GM13977 (cell line): ENCODE data around the gene CASP6.

Experiments used
- DNase-seq: peaks from one replicate; pipeline ENCODE4 v3.0.0; 2012; ENCODE audit warnings: low spot score
- in situ Hi-C: fragments of 300-500 bp; cut with MboI; formaldehyde crosslinking; loops from one replicate; pipeline ENCODE4 v1.12.0; 2022; ENCODE audit warnings: low sequenced_read_pairs, low pct_unique_long_range_greater_than_20kb, mixed read lengths, inconsistent platforms; ENCODE audit not compliant: unreplicated experiment
- TF ChIP-seq, protein P1 (sequence below): IDR thresholded peaks from 2 replicates; pipeline ENCODE4 v1.5.1; 2012; ENCODE audit warnings: mild to moderate bottlenecking, control low read depth; ENCODE audit not compliant: insufficient read depth; ENCODE audit errors: extremely low read depth, missing control alignments

The CASP6 gene

DNA sequence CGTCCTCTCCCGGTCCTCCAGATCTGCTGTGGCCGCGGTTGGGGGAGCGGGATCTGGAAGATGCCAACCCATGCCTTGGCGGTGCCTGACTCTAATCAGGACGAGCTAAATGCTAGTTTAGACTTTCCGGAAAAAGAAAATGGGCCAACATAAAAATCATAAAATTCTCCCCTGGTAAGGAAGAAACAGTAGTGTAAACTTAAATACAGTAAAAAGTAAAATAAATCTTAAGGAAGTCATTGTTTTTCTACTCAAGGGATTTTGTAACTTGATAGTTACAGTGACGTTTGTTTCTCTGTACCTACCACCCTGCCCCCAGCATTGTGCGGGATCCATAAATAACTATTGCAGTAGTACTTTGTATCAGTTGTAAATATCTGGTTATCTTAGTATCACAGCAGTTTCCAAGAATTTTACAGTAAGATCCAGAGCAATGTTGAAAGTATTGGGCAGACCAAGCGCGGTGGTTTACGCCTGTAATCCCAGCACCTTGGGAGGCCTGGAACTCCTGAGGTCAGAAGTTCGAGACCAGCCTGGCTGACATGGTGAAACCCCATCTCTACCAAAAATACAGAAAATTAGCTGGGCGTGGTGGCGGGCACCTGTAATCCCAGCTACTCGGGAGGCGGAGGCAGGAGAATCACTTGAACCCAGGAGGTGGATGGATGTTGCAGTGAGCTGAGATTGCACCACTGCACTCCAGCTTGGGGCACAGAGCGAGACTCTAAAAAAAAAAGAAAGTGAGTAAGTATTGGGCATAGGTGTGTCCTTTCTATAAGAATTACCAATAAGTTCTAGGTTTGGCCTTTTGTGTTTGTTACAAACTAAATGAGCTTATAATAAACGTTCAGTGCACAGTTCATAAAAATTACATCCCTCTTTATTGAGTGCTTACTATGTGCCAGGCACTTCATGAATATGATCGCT, 27.6 kb upstream of the CASP6 start:
- TF ChIP-seq, protein P1, sequence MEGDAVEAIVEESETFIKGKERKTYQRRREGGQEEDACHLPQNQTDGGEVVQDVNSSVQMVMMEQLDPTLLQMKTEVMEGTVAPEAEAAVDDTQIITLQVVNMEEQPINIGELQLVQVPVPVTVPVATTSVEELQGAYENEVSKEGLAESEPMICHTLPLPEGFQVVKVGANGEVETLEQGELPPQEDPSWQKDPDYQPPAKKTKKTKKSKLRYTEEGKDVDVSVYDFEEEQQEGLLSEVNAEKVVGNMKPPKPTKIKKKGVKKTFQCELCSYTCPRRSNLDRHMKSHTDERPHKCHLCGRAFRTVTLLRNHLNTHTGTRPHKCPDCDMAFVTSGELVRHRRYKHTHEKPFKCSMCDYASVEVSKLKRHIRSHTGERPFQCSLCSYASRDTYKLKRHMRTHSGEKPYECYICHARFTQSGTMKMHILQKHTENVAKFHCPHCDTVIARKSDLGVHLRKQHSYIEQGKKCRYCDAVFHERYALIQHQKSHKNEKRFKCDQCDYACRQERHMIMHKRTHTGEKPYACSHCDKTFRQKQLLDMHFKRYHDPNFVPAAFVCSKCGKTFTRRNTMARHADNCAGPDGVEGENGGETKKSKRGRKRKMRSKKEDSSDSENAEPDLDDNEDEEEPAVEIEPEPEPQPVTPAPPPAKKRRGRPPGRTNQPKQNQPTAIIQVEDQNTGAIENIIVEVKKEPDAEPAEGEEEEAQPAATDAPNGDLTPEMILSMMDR = no peak
- in situ Hi-C loops = no loop called here
- DNase-seq = no peak

GRCh38 chr4:109729718-109730618, 26.7 kb upstream of the CASP6 start, which contains the start of gene PLA2G12A:
Gene PLA2G12A, minus strand, starts transcription at chr4:109730070. Its CDS starts 261 bp downstream, at chr4:109729809.
- peak; percentile 94 for DNase-seq
- in situ Hi-C loops = no loop called here
- TF ChIP-seq, protein P1 = no peak

DNA sequence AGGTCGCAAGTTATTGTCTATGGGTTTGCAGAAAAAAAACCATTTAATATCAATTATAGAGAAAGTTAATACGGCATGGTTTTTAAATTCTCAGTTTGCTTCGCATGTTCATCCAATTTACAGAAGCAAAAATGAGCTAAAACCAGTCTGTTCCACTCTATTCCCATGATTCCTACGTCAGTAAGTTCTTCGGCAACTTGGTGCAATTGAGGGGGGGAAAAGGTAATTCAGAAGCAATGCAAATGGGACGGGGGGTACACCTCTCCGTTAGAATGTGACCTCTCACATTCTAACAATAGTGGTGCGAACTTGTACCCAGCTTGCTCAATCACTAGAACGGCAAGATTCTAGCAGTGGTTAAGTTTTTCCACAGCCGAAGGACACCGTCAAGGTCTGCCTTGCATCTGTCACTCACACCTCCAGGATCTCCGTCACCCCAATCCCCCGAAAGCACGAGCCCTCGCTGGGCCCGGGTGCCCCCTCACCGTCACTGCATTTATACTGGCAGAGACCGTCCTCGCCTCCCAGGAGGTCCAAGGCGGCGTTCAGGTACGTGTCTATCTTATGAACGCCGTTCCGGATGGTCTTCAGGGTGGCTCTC, 26.0 kb upstream of the CASP6 start:
- no peak for DNase-seq
- TF ChIP-seq, protein P1 = no peak
- in situ Hi-C loops = no loop called here

DNA sequence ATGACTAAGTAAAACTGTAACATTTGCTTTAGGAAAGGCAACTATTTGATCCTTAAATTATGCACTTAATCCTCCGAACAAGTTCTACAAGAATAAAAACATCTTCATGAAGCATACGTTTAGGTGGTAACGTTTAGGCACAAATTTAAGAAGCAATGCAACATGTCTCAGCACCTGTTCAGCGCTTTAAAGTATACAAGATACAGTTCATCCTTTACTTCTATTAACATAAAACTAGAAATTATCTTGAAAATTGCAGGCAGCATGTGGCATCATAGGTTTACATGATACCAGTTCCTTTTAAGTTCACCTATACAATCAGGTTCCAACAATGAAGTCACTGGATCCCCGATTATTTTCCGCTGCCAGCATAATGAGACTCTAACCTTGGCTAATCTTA, 25.1 kb upstream of the CASP6 start:
- TF ChIP-seq, protein P1 = no peak
- in situ Hi-C loops = no loop called here
- no peak for DNase-seq

- TF ChIP-seq, protein P1 = no peak
- in situ Hi-C loops = no loop called here
- no peak for DNase-seq
These were observed 19.9 kb upstream of the CASP6 start for GRCh38 chr4:109723110-109723509.

GRCh38 chr4:109722357-109722756, 19.1 kb upstream of the CASP6 start:
- TF ChIP-seq, protein P1 = no peak
- no peak for DNase-seq

More at GRCh38 chr4:109722357-109722756, 19.1 kb upstream of the CASP6 start:
- in situ Hi-C loops = no loop called here
